T-cell (primary cell): ENCODE results near the gene SLC2A5. TPM values are rescaled to one million over a fixed set of nuclear protein-coding genes. Genes with fewer than 3 reads are reported as not detected.

Experiments
- total RNA-seq, 35 experiments: library from RNA in 6 of 35; stranded (reverse) in 6 of 35; fragments of 120-200 nt in 1 of 35; gene quantifications; one replicate each; pipeline versions ENCODE4 v1.2.1 to v1.2.4 and lab custom pipeline; 2013 to 2026

Gene SLC2A5
- total RNA-seq, 5 donors from 2014 or later (not counting 1 experiment from before 2014, with no cell fraction given) = 0.32 to 1.5 (median 0.86) TPM

Other genes with a start within 250 kb of the SLC2A5 start
- gene ENO1, start 190.9 kb downstream of the SLC2A5 start, total RNA-seq = 100 to 1,000 TPM; 308 to 625 (median 545) TPM
- gene CA6, start 123.8 kb downstream of the SLC2A5 start, total RNA-seq = 1 to 10 TPM in 4 of 5 donors, under 1 TPM in 1; 0.95 to 2.8 (median 1.8) TPM
- gene SLC2A7, start 43.2 kb downstream of the SLC2A5 start, total RNA-seq = not detected
- gene GPR157, start 59.5 kb upstream of the SLC2A5 start, total RNA-seq = 10 to 100 TPM in 1 of 5 donors, 1 to 10 TPM in 4; 7.1 to 10.7 (median 8.9) TPM
- 10 to 100 TPM; 17.6 to 26.5 (median 23.9) TPM for gene H6PD, start 165.1 kb upstream of the SLC2A5 start, total RNA-seq
- gene SPSB1, start 223.3 kb upstream of the SLC2A5 start, total RNA-seq = 1 to 10 TPM; 3.1 to 6.4 (median 5.4) TPM